ENCODE results near the gene AHRR.

AHRR gene

DNA sequence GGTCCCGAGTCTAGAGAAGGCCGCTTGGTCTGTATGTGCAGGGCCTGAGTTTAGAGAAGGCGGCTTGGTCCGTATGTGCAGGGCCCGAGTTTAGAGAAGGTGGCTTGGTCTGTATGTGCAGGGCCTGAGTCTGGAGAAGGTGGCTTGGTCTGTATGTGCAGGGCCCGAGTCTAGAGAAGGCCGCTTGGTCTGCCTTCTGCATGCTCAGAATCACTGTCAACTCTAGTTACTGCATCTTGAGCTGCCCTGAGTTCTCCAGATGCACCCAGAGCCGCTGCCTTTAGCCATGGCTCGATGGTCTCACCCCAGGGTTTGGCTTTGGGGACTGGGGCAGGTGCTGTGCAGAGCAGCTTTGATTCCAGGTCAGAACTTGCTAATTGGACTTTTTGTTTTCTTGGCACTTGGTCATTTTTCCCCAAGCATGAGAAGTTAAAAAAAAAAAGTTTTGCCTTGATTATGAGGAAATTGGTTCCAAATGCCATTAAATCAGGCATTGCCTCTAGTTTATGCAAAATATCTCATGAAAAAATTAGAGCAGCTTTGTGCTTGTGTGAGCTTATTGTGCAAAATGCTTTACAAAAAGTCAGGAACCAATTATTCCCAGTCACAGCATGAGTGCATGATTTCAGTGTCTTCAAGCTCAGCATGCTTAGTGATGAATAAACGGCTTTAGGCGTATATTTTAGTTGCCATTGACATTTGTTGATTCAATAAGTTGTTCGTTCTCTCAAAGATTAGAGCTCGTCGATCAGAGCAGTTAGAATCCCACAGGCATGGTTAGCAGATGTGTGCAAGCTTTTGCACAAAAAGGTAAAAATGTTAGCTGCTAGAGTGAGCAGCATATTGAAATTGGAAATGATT, 96.0 kb downstream of the AHRR start:
- no peak for ATAC-seq

DNA sequence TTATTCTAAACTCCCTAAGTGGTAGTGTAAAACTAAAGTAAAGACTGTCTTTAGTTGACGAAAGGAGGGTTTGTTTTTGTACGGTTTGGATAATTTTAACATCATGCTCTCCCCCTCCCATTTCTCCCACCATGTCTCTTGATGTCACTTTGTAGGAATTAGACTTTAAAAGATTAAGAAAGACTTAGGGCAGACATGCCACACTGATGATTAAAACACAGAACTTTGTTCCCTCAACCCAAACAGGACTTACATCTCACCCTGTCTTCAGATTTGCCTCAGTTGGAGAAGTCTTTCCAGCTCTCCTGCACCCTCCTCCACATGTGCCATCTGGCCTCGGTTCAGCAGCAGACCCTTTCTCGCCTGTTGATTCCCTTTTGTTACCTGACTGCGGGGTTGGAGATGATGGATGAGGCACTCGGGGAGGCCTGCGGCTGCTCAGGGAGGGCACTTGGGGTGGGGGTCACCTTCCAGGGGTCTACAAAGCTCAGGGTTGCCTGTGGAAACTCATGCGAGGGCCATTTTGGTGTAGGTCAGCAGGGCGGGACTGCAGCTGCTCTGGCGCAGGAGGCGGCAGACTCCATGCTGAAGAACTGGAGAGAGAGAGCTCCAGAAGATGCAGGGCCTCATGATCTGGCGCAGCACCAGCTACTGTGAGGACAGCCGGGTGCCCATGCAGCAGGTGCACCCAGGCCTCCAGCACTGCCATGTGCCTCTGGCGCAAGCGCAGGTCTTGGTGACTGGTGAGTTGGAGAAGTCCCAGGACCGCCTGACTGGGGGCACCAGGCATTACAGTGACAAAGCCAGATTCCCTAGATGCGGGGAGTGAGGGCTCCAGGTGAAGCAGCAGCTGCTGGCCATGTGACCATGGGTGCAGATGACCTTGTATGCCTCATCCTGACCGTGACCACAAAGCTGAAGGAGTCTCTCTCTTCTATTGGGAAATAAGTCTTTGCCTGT, 96.9 kb downstream of the AHRR start:
- peak in 1 of 2 donors; percentile 14 for ATAC-seq

DNA sequence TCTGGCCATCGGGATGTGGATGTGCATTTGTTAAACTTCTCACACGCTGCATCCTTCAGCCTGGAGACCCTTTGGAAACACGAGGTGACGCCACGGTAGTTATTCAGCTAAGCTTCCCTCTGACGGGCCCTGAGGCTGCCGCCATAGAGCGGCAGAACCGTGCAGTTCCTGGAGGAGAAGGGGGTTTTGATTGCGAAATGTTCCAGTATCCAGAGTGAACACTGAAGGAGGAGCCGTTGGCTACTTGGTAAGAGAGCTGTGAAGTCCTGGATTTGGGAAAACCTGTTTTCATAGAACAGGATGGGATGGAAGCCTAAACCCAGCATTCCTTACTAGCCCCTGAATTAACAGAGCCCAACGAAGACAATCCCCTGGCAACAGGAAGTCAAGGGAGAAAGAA, 98.5 kb downstream of the AHRR start:
- ATAC-seq = no peak

DNA sequence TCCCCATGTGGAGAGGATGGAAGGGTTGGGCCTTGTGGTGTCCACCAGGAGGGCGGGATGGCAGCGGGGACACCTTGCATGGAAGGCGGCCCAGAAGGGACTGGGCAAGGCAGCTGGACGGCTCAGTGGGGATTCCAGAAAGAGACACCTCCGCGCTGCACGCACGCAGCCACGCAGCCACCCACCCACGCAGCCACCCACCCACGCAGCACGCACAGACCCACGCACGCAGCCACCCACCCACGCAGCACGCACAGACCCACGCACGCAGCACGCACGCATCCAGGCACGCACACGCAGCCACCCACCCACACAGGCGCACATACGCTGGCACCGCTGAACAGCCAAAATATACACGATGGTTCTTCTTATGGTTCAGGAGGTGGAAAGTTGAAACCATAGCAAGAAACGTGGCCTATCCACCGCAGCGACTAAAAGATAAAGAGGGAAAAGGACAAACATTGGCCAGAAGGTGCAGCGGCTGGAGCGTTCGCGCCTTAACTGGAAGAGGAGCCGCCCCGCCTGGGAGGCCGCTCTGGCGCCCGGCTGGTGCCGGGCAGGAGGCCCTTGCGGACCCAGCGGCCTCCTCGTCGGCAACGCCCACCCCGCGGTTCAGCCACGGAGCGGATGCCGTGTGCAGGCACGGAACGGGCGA, 99.2 kb downstream of the AHRR start:
- no peak for ATAC-seq

DNA sequence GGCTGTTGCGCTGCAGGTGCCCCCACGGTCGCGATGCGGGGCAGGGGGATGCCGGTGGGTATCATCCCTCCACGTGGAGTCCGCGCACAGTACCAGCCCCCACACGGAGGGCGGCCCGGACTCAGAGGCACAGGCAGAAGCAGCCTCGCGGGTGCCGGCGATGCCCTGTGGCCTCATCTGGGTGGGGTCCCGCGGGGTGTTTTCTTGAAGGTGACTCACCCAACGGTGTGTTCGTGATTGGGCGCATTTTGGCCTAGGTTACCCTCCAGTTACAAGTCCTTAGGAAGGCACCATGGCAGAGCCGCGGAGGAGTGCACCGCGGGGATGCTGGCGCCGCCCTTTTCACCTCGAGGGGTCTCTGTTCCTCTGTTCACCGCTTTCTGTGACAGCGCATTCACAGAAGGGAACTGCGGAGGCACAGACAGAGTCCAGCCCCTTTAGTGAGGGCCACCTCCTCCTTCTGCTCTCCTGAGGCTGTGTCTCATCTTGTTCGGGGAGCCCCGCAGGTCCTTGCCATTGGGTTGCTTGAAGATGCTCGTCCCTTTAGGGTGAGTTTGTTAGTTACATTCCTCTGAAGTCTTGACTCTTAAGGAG, 99.9 kb downstream of the AHRR start:
- no peak for ATAC-seq

DNA sequence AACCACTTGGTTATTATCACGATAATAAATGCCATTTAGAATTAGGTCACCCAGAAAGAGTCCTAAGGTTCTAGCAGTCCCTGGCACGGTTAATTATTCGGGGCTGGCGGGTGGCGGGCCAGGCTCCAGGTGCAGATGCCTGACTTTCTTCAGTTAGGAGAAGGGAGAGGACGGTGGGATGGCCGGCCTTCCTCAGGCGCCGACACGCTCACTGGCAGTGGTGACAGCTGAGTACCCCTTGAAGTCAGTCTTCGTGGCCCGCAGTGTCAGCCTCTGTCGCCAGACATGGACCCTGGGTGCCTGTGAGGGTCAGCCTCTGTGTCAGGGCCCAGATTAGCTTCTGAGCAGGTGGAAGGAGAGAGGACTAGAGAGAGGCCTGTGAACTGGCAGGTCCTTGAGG, 100.4 kb downstream of the AHRR start:
- no peak for ATAC-seq

DNA sequence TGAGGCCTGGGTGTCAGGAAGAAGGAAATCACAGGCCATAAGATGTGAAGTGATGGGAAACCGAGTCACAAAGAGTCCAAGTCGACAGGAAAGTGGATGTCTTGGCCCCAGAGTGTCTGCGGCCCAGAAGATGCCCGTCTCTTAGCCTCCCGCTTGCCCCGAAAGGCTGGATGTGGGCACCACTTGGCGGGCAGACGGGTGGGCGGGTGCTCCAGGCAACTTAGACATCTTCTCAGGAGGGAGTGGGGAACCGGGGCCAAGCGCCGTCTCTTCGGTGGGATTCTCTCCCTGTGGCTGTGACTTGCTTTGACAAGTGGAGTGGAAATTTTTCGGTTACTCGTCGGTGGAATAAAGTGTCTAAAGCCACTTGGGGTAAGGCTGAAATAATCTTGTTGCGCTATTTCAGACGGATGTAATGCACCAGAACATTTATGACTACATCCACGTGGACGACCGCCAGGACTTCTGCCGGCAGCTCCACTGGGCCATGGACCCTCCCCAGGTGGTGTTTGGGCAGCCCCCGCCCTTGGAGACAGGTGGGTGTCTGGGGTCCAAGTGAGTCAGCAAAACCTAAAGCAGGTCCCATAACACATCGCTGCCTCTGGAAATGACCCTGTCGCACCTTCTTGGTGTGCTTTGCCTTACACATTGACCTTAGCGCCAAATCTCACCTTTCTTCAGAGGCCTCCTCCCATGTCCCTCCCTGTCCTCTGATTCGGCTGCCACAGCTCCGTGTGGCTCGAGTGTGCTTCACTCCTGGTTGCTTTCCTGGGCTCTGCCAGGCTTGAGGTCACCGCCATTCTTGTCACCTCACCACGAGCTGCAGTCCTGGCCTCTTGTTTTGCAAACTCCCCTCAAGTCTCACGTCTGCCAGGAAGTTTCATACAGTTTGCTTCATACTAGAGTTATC, 101.1 kb downstream of the AHRR start:
- no peak for ATAC-seq

DNA sequence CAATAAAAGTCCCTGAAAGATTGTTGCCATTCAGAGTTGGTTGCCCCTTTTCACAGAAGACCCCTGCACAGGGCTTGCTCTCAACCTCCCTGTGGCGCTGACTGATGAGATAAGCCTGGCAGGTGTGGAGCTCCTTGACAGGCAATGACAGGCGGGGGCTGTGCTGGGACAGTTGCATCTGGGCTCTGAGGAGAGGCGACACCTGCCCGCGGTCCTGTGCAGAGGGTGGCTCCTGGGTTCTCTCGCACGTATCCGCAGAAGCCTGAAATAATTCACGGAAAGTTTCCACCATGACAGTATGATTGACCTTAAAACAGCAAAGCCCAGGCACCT, 101.7 kb downstream of the AHRR start:
- no peak for ATAC-seq

DNA sequence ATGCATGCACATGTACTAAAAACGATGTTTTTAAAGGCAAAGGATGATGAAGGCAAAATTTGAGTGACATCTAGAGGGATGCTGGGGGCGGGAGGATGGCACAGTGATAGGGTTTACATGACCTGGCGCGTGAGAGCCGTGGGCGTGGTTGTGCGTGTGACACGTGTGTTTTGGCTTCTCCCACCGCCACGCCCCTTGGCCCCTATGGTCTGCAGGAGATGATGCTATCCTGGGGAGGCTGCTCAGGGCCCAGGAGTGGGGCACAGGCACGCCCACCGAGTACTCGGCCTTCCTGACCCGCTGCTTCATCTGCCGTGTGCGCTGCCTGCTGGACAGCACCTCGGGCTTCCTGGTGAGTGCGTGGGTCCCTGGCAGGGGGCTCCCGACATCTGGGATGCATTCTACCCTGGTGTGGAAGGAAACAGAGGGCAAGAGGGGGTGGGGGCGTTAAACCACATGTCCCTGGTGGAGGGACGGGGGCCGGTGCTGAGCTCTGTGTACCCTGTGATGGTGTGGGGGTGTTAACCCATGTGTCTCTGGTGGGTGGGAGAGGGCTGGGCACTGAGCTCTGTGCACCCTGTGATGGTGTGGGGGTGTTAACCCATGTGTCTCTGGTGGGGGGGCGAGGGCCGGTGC, 102.2 kb downstream of the AHRR start:
- no peak for ATAC-seq

DNA sequence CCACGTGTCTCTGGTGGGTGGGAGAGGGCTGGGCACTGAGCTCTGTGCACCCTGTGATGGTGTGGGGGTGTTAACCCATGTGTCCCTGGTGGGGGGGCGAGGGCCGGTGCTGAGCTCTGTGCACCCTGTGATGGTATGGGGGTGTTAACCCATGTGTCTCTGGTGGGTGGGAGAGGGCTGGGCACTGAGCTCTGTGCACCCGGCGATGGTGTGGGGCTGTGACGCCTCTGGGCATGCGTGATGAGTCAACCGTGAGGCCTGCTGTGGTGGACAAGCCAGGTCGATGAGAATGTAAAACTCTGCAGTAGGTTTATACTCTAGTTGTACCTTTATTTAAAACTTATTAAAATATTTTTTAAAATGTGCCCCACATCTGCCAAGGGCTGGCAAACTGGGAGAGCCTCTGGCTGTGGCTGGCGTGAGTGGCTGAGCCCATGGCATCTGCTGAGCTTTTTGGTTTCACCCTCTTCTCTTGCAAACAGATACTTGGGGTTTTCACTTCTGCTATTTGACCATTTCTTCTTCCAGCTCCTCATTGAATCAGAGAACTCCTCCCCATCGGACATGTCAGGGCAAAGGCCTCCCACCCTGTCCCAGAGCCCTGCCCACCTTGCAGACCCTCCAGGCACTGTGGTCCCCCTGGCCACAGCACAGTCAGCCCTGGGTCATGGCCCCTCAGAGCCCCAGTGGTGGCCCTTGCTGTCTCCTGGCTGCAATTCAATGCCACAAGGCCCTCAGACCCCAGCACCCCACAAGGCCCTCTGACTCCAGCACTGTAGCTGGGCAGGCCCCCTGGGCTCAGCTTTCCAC, 103.0 kb downstream of the AHRR start:
- ATAC-seq = no peak

DNA sequence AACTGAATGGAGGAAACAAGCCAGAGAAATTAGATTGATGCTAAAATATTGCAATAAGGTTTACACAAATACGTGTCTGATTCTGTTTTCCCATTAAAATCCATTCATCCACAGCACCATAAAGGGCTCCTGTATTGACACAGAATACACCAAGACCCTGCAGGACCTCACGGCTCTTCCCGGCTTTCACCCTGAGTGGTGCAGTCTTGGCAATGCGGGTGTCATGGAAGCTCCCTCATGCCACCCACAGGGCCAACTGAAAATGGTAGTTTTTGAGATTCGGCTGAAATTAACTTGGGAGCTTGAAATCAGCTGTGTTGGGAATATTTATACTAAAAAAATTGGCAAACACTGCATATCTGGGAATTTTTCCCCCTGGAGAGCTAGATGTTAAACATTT, 104.2 kb downstream of the AHRR start:
- no peak for ATAC-seq

DNA sequence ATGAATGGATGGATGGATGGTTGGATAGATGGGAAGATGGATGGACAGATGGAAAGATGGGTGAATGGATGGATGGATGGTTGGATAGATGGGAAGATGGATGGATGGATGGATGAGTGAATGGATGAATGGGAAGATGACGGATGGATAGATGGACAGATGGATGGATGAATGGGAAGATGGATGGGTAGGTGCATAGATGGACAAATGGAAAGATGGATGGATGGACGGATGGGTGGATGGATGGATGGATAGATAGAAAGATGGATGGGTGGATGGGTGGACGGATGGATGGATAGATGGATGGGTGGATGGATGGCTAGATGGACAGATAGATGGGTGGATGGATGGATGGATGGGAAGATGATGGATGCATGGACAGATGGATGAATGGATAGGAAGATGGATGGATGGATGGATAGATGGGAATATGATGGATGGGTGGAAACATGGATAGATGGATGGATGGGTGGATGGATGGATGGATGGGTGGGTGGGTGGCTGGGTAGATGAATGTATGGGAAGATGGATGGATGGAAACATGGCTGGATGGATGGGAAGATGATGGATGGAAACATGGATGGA, 105.0 kb downstream of the AHRR start:
- ATAC-seq = no peak

DNA sequence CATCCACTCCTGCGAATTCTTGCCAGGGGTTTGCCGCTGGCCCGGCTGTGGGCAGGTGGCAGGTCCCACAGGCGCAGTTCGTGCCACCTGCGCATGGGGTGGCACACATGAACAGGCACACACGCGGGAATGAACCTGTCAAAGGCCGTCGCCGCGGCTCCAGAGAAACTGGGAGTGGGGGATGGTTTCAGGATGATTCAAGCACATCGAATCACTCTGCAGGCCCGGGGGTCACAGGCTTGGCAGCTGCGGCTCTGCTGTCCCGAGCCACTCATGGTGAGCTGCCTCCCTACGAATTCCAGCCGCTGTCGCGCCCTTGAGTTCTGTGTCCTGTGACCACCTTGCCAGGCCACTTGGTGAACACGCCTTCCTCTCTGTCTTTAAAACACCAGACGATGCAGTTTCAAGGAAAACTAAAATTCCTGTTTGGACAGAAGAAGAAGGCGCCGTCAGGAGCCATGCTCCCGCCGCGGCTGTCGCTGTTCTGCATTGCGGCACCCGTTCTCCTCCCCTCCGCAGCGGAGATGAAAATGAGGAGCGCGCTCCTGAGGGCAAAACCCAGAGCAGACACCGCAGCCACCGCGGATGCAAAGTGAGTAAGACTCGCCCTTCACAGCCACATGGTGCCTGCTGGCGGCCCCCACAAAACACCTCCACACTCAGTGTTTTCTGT, 106.0 kb downstream of the AHRR start:
- ATAC-seq = no peak

DNA sequence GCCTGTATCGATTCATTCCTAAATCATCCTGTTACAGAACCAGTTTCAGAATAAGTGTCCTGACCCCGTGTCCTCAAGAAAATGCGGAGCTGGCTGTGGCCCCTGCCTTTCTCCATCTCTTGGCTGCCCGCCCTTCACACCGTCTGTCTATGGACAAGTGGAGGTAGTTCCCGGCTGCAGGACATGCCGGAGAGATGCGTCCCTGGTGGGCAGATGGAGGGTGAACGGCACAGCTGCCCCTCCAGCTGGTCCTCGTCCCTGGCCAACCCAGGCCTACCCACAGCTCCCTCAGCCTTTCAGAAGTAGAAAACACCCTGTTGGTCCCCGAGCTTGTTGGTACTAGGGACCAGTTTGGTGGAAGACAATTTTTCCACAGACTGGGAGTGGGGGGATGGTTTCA, 106.7 kb downstream of the AHRR start:
- ATAC-seq = no peak

DNA sequence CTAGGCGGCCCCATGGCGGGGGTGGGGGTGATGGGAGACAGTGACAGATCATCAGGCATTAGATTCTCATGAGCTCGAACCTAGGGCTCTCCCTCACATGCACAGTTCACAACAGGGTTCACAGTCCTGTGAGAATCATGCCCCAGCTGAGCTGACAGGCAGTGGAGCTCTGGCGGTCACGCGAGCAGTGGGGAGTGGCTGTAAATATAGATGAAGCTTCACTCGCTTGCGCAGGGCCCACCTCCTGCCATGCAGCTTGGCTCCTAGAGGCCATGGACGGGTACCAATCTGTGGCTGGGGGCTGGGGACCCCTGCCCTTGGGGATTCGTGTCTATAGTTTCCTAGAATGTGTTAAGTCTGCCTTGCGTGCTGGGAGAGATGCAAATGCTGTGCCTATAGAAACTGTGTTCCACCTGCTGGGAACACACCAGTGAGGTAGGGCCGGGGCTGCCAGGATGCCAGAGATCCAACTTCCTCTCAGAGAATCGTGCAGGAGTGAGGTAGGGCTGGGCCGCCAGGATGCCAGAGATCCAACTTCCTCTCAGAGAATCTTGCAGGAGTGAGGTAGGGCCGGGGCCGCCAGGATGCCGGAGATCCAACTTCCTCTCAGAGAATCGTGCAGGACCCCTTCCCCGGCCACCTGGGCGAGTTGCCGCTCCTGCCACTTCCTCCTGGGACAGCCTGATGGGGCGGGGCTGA, 107.4 kb downstream of the AHRR start:
- no peak for ATAC-seq

DNA sequence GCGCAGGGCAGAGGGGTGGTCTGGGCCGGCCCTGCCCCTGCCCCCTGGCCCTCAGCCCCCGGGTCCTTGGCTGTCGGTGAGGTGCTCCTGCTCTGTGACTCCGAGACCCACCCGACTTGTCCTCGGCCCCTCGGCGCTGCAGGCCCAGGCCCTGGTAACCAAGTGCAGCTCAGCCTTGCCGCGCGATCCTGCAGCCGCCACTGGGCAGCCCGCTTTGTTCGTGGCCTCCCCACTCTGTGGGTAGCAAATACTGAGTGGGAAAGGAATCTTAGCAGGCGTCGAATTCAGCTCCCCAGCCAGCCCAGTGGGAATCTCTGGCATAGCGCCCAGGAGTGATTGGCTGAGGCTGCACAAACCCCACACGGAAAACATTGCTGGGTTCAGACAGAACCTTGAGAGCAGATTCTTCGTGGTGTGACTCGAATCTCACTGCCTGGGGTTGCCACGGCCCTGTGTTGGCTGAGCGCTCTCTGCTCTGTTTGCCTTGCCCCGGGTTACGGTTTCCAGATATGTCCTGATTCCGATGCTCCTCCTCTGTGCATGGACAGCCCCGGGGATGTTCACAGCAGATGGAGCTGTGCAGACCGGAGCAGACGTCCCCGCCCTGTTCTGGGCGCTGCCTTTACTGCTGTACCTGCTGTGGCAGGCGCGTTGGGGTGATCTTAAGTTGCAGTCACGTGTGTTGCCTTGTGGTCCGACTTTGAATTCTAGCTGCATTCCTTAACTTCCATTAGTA, 108.1 kb downstream of the AHRR start:
- ATAC-seq = no peak

DNA sequence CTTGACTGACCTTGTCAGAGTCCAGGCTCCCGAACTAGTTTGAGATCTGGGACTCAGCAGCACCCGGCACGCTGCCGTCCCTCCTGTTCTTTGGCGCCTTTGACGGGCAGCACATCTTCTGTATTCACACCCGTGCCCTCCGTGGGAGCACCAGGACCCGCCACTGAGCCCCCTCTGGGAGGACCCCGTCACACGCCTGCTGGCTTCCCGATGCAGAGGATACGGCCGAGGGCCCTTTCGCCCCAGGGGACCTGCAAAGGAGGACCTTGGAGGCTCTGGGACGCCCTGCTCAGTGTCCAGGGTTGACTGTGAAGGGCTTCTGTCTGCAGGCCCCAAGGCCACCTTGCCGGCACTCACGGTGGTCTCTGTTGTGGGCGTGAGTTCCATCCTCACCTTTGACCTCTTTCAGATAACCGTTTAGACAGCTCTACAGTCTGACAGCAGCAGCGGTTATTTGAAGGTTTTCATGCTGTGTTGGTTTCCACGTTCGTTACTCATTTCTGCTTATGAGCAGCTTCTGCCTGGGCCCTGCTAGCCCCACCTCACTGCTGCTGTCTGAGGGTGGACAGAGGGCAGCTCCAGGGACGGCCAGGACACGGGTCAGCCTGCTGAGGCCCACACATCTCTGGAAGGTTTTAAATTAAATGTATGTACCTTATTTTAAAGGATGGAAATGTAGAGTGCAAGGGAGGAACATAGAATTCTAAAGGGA, 108.9 kb downstream of the AHRR start:
- no peak for ATAC-seq

Data from activated CD4-positive, CD25-positive, alpha-beta regulatory T cell treated with anti-CD3 and anti-CD28 coated beads, Interleukin-2, amount 50 U/mL, for 24 hours (primary cell).